HPDE6-E6E7 (cell line): ENCODE measurements around the gene NOX5.
A peak's percentile ranks its signal among the peaks of the same experiment; 100 is the strongest.

Experiments used
- DNase-seq: peaks from one replicate; pipeline ENCODE4 v3.0.0; 2011; ENCODE audit warnings: missing footprints; ENCODE audit errors: extremely low spot score

Gene NOX5

DNA sequence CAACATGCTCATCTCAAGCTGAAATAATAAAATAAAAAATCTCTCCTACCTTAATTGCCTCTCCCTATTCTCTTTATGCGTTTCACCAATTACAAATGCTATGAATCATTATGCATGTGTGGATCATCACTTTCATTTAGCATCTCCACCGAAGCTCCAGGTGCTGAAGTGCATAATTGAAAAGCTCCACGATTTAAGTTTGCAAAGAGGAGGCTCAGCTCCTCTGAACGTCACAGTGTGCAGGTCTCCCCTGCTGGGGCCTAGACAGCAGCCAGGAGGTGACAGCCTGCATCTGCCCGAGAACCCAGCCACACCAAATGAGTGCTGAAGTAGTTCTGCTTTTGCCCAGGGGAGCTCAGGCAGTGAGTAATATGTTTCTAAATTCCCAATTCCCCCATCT, 85.4 kb downstream of the NOX5 start:
- no peak for DNase-seq

GRCh38 chr15:69100821-69101220, 86.3 kb downstream of the NOX5 start:
- DNase-seq: no peak

- DNase-seq: no peak
Measured at GRCh38 chr15:69104050-69104750, 89.7 kb downstream of the NOX5 start.

DNA sequence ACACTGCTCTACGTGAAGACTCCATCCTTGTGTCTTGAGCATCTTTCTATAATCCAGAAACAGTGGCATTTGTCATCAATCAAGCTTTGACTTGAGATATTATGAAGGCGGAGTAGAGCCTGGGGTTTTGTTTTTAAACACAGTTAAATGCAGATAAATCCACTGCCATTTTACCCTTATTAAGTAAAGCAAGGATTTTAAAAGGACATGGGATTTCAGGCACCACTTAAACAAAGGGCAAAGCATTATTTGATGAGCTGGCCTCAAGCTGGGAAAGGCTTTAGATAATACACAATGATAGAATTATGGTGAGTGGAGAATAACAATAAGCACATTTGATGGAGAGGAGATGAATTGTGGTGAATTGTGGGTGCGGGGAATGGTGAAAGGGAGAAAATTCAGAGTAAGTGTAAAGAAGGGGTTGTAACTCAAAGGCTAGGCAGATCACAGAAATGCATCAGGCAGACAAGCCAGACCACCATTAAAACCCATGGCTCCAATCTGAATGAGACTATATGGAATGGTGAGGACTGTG, 91.0 kb downstream of the NOX5 start:
- no peak for DNase-seq

DNA sequence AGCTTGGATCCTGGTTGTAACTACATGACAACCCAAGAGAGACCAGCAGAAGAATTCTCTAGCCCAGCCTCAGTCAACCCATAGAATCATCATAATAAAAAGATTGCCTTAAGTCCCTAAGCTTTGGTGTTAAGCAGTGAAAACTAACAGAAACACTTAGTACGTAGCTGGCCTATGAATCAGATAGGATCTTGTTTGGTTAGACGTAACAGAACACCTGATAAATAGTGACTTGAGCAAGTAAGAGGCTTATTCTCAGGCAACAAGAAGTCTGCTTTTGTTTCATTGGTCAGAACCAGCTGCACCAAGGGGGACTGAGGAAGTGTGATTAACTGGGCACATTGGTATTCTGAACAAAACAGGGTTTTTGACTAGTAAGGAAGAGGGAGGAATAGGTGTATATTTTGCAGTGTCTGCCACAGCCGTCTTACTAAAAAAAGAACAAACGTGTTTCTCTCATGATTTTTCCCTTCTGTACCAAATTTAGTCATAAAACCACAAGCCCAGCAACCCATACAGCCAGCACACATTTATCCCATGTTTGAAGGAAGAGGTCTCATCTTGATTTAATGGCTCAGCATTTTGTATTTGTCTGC, 92.6 kb downstream of the NOX5 start:
- peak; percentile 44 for DNase-seq
